ENCODE data around the gene RBM41.
"Not testable (repeated sequence)": the region's sequence is repeated elsewhere in the genome, so short reads cannot be mapped to it uniquely, and the experiment has no call there.

Gene RBM41
- long read RNA-seq, donor 1 = 0 reads
- long read RNA-seq, donor 2 = 0 reads
- long read RNA-seq, donor 3 = 0 reads
- long read RNA-seq, donor 4, partial matches to known transcripts = 0 of 1 reads
- long read RNA-seq, donor 4, other reads (novel, unspliced or antisense) = 0 of 1 reads
- long read RNA-seq, donor 5 = 0 reads
- long read RNA-seq, donor 6, partial matches to known transcripts = 0 of 1 reads
- long read RNA-seq, donor 6, other reads (novel, unspliced or antisense) = 0 of 1 reads
- long read RNA-seq, donor 7 = 0 reads
- long read RNA-seq, donor 8, partial matches to known transcripts = 0 of 1 reads
- long read RNA-seq, donor 8, other reads (novel, unspliced or antisense) = 0 of 1 reads

DNA sequence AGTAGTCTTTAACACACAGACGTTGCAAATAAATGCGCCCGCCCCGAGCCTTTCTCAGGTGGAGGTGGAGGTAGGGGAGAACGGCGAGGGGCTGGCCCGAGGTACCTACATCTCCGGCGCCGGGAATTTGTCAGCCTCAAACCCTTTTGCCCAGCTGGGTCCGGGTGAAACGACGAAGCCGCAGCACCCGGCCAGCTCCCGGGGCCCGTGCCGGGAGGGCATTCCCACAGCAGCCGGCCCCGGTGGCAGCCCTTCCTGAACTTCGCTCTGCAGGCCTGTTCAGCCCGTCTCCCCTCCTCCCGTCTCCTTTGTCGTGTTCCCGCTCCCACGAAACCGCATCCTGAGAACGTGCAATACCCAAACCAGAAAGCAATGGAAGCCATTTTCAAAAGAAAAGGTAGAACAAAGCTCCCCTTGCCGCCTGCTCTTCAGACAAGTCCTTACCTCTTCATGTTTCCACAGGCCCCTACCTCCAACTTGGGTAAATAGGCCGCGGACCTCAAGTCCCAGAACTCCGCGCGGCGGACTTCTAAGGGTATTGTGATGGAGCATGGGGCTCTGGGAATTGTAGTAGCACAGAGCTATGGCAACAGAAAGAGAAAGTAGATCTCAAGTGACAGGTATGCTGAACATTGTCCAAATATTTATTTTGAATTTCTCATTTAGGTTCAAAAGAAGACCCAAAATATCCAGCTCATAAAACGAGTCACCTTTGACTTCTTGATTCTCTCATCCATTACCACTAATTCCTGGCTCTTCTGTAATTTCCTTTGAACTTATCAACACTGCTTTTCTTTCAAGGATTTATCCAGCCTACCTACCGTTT lies at the start of gene RBM41:
TSS of gene RBM41 (minus strand) at position 501 of the 826 bp plus-strand sequence. CDS start at position 452, 49 bp downstream.
- DNase-seq = peak; percentile 81

DNA sequence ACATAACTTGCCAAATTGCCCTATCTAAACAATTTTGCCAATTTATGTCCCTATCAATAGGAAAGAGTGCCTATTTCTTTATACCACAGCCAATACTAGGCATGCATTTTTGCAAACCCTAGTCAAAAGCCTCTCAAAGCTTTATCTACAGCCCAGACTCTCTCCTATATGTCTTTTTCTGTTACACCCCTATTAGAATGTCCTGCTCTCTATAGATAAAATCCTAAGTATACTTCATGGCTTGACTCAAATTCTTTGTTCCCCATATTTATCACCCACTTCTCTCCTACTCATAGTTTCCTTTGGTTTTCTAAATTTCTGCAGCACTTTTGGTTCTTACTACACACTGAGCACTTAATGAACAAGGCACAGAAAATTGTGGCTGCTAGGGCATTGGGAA lies 49.6 kb upstream of the RBM41 start:
- no peak for DNase-seq

DNA sequence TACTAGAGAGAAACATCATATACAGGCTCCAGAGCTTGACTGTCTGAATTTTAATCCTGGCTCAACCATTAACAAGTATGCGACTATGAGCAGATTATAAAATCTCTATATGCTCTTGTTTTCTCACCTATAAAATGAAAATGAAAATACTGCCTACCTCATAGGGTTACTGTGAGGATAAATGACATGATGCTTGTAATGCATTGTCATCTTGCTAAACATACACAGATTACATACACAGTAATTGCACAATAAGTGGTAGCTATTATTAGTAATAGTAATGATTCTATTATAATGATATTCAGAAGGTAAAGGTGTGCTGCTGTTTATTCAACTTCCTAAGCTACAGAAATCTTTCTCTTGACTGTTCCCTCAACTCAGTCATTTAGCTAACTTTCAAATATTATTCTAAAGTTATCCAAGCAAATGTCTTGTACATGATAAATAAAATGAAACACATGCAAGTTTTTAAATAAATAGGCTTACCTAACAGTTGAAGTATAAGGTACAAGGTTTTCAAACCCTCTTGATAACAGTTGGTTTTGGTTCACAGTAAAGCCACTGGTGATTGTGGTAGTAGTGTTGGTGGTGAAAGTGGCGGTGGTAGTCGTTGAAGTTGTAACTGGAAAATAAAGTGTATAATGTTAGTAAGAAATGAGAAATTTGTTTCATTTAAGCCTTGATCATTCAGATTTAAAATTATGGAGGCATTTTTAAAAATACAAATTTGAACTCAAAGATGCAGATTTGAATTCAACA lies 48.7 kb upstream of the RBM41 start:
- no peak for DNase-seq

DNA sequence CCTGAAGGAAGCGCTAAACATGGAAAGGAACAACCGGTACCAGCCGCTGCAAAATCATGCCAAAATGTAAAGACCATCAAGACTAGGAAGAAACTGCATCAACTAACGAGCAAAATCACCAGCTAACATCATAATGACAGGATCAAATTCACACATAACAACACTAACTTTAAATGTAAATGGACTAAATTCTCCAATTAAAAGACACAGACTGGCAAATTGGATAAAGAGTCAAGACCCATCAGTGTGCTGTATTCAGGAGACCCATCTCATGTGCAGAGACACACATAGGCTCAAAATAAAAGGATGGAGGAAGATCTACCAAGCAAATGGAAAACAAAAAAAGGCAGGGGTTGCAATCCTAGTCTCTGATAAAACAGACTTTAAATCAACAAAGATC lies 39.0 kb upstream of the RBM41 start:
- DNase-seq = not testable (repeated sequence)

DNA sequence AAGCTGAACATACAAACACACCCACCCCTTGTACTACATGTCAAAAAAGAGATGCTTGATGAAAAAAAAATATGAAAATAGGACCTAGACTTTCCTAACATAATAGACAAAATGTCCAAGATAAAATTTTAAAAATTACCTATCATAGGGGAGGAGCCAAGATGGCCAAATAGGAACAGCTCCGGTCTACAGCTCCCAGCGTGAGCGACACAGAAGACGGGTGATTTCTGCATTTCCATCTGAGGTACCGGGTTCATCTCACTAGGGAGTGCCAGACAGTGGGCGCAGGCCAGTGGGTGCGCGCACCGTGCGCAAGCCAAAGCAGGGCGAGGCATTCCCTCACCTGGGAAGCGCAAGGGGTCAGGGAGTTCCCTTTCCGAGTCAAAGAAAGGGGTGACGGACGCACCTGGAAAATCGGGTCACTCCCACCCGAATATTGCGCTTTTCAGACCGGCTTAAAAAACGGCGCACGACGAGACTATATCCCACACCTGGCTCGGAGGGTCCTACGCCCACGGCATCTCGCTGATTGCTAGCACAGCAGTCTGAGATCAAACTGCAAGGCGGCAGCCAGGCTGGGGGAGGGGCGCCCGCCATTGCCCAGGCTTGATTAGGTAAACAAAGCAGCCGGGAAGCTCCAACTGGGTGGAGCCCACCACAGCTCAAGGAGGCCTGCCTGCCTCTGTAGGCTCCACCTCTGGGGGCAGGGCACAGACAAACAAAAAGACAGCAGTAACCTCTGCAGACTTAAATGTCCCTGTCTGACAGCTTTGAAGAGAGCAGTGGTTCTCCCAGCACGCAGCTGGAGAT lies 37.2 kb upstream of the RBM41 start:
- DNase-seq = not testable (repeated sequence)

DNA sequence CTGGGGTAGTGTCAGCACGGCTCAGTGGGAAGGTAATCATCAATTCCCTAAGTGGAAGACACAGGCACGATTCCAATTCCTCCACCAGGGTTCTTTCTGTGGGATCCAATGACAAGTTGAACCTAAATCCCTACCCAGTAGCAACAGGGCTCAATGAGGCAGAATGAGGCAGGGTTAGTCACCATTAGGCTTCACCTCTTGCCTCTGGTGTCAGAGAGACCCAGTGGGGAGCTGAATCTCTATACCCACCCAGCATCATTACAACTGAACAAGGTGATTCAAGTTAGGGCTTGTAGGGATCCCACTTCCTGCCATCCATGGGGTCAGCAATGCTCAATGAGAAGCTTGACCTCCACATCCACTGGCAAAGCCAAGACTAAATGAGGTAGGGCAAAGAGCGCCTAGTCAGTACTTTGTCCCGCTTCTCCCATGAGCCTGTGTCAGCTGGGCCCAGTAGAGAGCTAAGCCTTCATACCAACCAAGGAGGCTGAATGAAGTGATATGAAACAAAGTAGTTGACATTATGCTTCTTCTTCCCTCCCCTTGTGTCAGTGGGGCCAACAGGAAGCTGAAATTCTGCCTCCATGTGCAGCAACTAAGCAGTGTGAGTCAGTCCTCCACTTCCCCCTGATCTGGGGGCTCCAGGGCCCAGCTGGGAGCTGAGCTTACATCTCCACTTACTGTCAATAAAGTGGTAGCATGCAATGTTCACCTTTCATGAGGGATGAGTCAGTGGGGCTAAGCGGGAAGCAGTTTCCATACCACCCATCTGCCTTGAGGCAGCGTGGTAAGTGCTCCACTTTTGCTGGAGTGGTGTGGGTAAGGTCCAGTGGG lies 36.4 kb upstream of the RBM41 start:
- DNase-seq = no peak

DNA sequence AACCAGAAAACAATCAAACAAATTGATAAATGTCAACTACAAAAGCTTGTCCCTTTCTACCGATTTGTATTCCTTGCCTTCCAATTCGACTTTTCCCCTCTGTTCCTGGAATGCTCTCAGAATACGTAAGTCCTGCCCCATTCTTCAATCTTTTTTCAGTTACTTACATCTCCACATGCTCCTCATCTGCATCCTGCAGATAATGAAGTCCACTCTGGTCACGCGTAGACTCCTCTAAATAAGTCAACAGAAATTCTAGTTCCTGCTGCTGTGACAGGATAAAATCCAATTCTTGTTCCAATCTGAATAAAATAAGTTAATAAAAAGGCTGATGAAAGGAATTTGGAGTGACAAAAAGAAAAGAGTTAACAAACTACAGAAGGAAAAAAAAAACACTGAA lies 34.4 kb upstream of the RBM41 start:
- DNase-seq = no peak

DNA sequence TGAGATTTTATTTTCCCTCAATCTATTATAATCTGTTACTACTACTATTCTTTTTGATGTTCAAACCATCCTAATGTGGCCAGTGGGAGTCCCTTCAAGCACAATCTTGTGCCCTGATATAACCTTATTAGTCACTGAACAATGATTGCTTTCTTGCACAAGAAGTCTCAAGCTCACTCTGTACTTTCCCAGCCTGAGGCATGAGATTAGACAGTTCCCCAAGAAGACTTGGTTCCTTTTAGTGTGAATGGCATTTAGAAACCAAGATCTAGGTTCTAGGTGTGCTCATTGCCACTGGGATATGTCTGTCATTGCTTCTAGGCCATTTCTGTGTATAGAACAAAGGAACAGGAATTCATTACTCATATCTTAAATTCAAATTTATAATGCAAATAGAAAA lies 28.0 kb upstream of the RBM41 start:
- DNase-seq = no peak

DNA sequence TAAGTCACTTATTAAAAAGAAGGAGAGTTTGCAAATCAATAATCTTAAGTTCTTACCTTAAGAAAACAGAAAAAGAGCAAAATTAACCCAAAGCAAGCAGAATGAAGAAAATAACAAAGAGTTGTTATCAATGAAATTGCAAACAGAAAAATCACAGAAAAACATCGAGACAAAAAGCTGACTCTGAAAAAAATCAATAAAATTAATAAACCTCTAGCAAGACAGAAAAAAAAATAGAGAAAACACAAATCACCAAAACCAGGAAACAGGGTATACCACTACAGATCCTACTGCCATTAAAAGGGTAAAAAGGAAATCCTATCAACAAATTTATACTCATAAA lies 17.3 kb upstream of the RBM41 start:
- no peak for DNase-seq

DNA sequence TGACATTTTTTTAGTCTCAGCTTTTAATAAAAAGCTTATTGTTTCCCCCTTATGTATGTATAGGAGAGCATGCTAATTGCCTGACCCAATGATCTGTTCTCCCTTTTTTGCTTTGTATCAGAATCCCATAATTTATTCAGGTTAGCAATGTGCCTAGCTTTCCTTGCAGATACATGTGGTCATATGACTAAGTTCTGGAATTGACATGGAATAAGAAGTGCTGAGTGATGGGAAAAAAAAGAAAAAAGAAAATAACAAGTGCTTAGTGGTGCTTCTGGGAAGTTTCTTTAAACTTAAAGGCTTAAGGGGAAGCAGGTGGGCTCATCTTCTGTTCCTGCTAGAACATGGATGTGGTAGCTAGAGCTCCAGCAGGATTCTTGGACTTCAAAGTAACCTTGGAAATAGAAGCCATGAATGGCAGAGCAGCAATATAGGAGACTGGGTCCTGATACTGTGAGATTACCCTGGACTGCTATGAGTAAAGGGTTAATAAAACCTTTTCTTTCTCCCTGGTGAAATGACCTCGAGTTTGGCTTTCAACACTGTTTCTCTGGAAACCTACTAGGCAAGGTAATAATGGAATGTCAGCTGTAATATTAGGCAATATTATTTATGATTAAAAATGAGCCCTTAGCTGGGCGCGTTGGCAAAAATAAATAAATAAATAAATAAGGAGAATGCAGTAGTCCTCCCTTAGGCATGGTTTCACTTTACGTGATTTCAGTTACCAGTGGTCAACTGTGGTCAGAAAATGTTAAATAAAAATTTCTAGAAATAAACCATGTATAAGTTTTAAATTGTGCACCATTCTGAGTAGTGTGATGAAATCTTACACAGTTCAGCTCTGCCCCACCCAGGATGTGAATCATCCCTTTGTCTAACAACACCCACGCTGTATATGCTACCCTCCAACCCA lies 16.7 kb upstream of the RBM41 start:
- no peak for DNase-seq

DNA sequence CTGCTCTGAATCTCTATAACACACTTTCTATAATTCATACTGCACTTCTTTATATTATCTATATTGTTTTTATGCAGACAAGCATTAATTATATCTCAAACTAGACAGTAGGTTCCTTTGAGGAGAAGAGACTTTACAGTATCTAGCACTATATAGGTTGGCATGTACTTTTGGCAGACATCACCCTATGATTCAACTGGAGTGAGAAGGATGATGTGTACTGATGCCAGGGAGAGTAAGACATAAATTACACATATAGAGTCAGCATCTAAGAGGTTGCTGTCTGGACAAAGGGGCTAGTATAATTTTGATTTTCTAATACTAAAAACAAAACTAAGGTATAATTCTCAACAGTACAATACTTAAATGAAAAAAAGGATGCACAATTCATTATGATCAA lies 5.1 kb upstream of the RBM41 start:
- no peak for DNase-seq

DNA sequence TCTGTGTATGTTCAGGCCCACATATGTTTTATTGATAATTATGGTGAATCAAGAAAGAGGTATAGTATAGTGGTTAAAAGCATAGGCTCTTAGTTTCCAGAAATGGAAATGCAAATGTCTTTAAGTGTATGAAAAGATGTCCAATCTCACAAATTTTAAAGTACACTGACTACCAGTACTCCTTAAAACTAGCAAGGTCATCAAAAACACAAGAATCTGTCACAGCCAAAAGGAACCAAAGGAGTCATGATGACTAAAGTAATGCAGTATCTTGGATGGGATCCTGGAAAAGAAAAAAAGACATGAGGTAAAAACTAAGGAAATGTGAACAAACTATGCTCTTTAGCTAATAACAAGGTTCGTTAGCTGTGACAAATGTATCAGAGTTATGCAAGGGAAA lies 661 bp upstream of the RBM41 start:
- no peak for DNase-seq

DNA sequence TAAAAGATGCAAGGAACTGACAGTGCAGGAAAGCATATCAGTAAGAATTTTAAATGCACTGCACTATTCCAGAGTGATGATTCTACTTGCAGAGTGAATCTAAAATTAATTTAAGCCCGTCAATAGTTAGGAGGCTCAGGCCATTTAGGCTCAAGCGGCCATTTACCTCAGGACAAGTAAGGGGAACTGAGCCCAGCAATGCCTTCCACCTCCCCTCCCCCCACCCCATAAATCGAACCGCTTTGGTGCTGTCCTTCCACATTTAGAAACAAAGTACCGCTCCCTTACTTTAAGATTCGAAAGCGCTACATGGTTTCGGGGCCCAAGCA lies 665 bp downstream of the RBM41 start:
- no peak for DNase-seq

DNA sequence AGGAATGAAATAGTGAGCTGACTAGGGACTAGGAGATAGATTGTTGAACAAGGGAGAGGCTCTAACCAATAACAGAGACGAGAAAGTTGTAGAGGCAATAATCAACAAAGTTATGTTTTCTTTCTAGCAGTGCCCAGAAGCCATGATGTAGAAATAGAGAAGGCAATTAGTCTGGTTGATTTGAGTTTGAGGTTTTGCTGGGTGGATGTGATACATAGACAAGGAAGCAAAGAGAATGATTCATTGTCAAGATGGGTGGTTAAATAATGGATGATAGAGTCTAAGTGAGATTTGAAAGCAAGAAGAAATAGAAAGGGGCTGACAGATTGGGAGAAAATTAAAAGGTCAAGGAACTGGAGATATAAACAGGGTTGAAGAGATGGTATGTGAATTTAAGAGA lies 11.2 kb downstream of the RBM41 start:
- DNase-seq = no peak

DNA sequence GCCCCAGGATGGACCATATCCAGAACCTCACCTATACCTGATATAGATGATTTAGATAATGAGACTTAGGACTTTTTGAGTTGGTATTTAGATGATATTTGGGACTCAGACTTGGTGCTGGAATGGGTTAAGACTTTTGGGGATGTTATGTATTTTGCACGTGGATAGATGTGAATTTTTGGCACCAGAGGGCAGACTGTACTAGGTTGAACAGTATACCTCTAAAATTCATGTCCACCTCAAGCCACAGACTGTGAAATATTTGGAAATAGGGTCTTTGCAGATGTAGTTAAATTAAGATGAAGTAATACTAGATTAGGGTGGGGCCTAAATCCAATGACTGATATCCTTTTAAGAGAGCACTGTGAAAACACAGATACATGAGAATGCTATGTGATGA lies 15.6 kb downstream of the RBM41 start:
- DNase-seq = no peak

DNA sequence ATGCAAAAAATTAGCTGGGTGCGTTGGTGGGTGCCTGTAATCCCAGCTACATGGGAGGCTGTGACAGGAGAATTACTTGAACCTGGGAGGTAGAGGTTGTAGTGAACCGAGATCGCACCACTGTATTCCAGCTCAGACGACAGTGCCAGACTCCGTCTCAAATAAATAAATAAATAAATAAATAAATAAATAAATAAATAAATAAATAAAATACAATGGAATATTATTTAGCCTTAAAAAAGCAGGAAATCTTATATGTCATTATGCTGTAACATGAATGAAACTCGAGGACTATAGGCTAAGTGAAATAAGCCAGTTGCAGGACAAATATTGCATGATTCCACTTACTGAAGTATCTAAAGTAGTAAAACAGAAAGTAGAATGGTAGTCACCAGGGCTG lies 42.5 kb downstream of the RBM41 start:
- DNase-seq = no peak

DNA sequence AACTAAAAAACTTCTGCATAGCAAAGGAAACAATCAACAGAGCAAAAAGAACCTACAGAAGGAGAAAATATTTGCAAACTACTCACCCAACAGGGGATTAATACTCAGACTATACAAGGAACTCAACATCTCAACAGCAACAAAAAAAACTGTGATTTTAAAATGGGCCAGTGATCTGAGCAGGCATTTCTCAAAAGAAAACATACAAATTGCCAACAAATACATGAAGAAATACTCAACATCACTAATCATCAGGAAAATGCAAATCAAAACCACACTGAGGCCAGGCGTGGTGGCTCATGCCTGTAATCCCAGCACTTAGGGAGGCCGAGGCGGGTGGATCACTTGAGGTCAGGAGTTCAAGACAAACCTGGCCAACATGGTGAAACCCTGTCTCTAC lies 60.9 kb downstream of the RBM41 start:
- DNase-seq = not testable (repeated sequence)

DNA sequence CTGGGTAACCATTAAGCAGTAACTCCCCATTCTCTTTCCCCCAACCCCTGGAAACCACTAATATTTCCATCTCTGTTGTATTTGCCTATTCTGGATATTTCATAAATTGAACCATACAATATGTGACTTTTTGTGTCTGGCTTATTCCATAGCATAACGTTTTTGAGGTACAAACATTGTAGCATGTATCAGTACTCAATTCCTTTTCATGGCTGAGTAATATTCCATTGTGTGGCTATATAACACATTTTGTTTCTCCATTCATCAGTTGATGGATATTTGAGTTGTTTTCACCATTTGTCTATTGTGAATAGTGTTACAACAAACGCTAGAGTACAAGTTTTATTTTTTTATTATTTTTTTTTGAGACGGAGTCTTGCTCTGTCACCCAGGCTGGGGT lies 63.6 kb downstream of the RBM41 start:
- no peak for DNase-seq

DNA sequence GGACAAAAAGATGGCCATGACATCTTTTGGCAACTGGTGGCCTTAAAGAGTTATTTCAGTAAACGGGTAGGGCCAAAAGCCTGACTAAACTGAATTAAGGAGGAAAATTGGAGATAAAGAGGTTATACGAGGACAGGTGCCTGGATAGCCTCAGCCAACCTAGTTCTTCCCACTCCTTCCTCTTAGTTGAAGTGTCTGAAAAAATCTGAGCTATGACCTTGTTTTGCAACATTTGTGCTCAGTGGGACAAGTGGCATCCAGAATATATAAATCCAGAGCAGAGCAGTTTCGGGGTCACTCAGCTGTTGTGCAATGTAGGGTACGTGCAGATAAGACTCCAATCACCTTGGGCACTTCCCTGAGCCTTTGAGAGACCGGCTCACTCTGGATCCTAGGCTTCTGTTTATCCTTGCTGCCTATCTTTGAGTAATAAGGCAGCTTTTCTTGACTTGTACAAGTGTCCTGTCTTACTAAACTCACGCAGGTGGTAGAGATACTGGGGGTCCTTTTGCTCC lies 68.4 kb downstream of the RBM41 start:
- DNase-seq = no peak

DNA sequence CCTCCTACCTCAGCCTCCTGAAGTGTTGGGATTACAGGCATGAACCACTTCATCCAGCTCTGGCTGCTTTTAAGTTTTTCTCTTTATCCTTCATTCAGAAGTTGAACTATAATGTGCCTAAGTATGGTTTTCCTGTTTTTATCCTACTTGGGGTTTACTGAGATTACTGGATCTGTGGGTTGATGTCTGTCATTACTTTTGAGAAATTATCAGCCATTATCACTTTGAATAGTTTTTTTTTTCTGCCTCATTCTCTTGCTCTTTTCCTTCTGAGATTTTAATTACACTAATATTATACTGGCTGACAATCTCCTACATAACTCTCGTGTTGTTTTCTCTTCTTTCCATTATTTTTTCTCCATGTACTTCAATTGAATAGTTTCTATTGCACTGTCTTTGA lies 71.0 kb downstream of the RBM41 start:
- DNase-seq = no peak

All from right kidney (tissue), 9 donors.